Fibroblast of mammary gland (primary cell): ENCODE data around the gene C20orf204.

Experiments
- DNase-seq: peaks from one replicate; pipeline ENCODE4 v3.0.0-alpha.2; 2010; ENCODE audit warnings: low read depth
- H3K4me3 ChIP-seq: 2 replicates; pipeline ENCODE4 v1.5.1; 2011; ENCODE audit warnings: low read depth, mild to moderate bottlenecking, low read length, moderate library complexity; ENCODE audit not compliant: control insufficient read depth
- CTCF ChIP-seq: conservative IDR thresholded peaks from 2 replicates; pipeline ENCODE4 v1.5.1; 2011; ENCODE audit warnings: low read depth, low read length, inconsistent platforms; ENCODE audit not compliant: control insufficient read depth, insufficient read depth

Gene C20orf204

GRCh38 chr20:64023361-64024140, 12.4 kb upstream of the C20orf204 start:
- no peak for TF ChIP-seq CTCF
- no peak overlapping the region for H3K4me3 ChIP-seq
- no peak for DNase-seq

- H3K4me3 ChIP-seq = no peak overlapping the region
- TF ChIP-seq CTCF = no peak
- DNase-seq = no peak
Observed at GRCh38 chr20:64024141-64024990, 11.6 kb upstream of the C20orf204 start.

- H3K4me3 ChIP-seq = no peak overlapping the region
- DNase-seq = no peak
- no peak for TF ChIP-seq CTCF
Observed at GRCh38 chr20:64025101-64025825, 10.7 kb upstream of the C20orf204 start.

- DNase-seq = peak; percentile 43
- no peak for TF ChIP-seq CTCF
- H3K4me3 ChIP-seq = no peak overlapping the region
Observed at GRCh38 chr20:64025826-64026412, 10.1 kb upstream of the C20orf204 start.

- no peak for DNase-seq
- TF ChIP-seq CTCF = no peak
- H3K4me3 ChIP-seq = no peak overlapping the region
Observed at GRCh38 chr20:64027981-64028685, 7.8 kb upstream of the C20orf204 start.
